Calu3 (cell line): ENCODE results near the gene CACNA1G. TPM values are rescaled to one million over a fixed set of nuclear protein-coding genes. Genes with fewer than 3 reads are reported as not detected.

Experiments
- BruUV-seq: library from RNA; stranded (reverse); fragments of 400-500 nt; replicated peaks from 2 replicates; lab custom pipeline; 2021; lab: Mats Ljungman, UMichigan
- CTCF ChIA-PET: fragments of 300-600 bp; sonication (Branson Sonifier 250); formaldehyde crosslinking; loops from one replicate; lab custom pipeline; 2022; ENCODE audit warnings: antibody characterized with exemption; lab: Charles Lee
- DNase-seq: peaks from one replicate; pipeline ENCODE4 v3.0.0; 2022
- H3K27ac Mint-ChIP-seq: one replicate; pipeline ENCODE4 v1.8.0; 2022; ENCODE audit warnings: mixed read lengths; ENCODE audit not compliant: unreplicated experiment
- H3K27me3 Mint-ChIP-seq: one replicate; pipeline ENCODE4 v1.8.0; 2022; ENCODE audit warnings: mixed read lengths; ENCODE audit not compliant: unreplicated experiment
- H3K36me3 Mint-ChIP-seq: one replicate; pipeline ENCODE4 v1.8.0; 2022; ENCODE audit warnings: mild to moderate bottlenecking, moderate library complexity, mixed read lengths; ENCODE audit not compliant: insufficient read depth, unreplicated experiment
- H3K4me1 Mint-ChIP-seq: one replicate; pipeline ENCODE4 v1.8.0; 2022; ENCODE audit warnings: mild to moderate bottlenecking, low read depth, mixed read lengths; ENCODE audit not compliant: unreplicated experiment
- H3K4me3 Mint-ChIP-seq: one replicate; pipeline ENCODE4 v1.8.0; 2022; ENCODE audit warnings: mild to moderate bottlenecking, low read depth, moderate library complexity, mixed read lengths; ENCODE audit not compliant: unreplicated experiment
- H3K9me3 Mint-ChIP-seq: one replicate; pipeline ENCODE4 v1.8.0; 2022; ENCODE audit warnings: low read depth, mixed read lengths; ENCODE audit not compliant: unreplicated experiment
- CTCF ChIP-seq: fragments of 200-600 bp; IDR thresholded peaks from one replicate; pipeline ENCODE4 v1.8.0; 2022; ENCODE audit warnings: antibody characterized with exemption; ENCODE audit not compliant: unreplicated experiment
- intact Hi-C: fragments of 100-400 bp; cut with micrococcal nuclease; formaldehyde crosslinking; loops from one replicate; pipeline ENCODE4 v1.10.0; 2022; ENCODE audit not compliant: unreplicated experiment
- total RNA-seq: library from RNA; stranded (reverse); gene quantifications from 2 replicates; pipeline ENCODE4 v1.2.3, GENCODE V29; 2022

Gene CACNA1G
- total RNA-seq, 1 experiment from 2014 or later: not detected

GRCh38 chr17:50633683-50634082, 73.2 kb downstream of the CACNA1G start:
- CTCF ChIA-PET: no interaction called here
- peak overlapping the region; percentile 16 for H3K27ac Mint-ChIP-seq
- peak overlapping the region; percentile 69 for H3K4me3 Mint-ChIP-seq

GRCh38 chr17:50634224-50634914, 73.9 kb downstream of the CACNA1G start, which contains the start of gene ABCC3:
ABCC3 (plus strand) TSS chr17:50634881; CDS start chr17:50634937, 56 bp downstream.
- TF ChIP-seq CTCF: no peak
- peak; percentile 84 for DNase-seq
- Mint-ChIP-seq H3K9me3 (no peaks in the 10 kb centered on the region), H3K36me3 (peaks cover 43% of the 10 kb centered on the region), H3K27ac (peak within 1 kb of the TSS; percentile 16), H3K4me3 (peak within 1 kb of the TSS; percentile 69), H3K4me1 (peaks cover 78% of the 10 kb centered on the region), H3K27me3 (peaks cover 12% of the 10 kb centered on the region)
- CTCF ChIA-PET: interaction anchor here (8.0 kb wide), 1 partner anchor 60 kb away, joined by 78 read pairs; no protein-coding TSS in a partner anchor
- intact Hi-C loops: no loop called here
- no TSS peak for BruUV-seq

More at GRCh38 chr17:50633683-50634082, 73.2 kb downstream of the CACNA1G start:
- no peak for DNase-seq
- no peak for TF ChIP-seq CTCF
- intact Hi-C loops: no loop called here
- Mint-ChIP-seq H3K27me3 (peaks cover 12% of the 10 kb centered on the region), H3K9me3 (no peaks in the 10 kb centered on the region), H3K36me3 (peaks cover 36% of the 10 kb centered on the region), H3K4me1 (peaks cover 71% of the 10 kb centered on the region)
- BruUV-seq: no TSS peak

GRCh38 chr17:50634915-50635731, 74.6 kb downstream of the CACNA1G start:
- peak overlapping the region; percentile 69 for H3K4me3 Mint-ChIP-seq
- peaks cover 12% of the 10 kb centered on the region for H3K27me3 Mint-ChIP-seq
- H3K36me3 Mint-ChIP-seq: peaks cover 48% of the 10 kb centered on the region
- DNase-seq: peak; percentile 59
- peaks cover 79% of the 10 kb centered on the region for H3K4me1 Mint-ChIP-seq
- intact Hi-C loops: no loop called here
- TF ChIP-seq CTCF: peak; percentile 19
- H3K9me3 Mint-ChIP-seq: no peaks in the 10 kb centered on the region
- CTCF ChIA-PET: interaction anchor here (1.0 to 8.0 kb wide), 5 partner anchors 9 to 78 kb away, joined by 3 to 78 read pairs (median 4); no protein-coding TSS in a partner anchor
- H3K27ac Mint-ChIP-seq: no peak overlapping the region
- BruUV-seq: no TSS peak

GRCh38 chr17:50635732-50635981, 75.1 kb downstream of the CACNA1G start:
- Mint-ChIP-seq H3K9me3 (no peaks in the 10 kb centered on the region), H3K27me3 (peaks cover 12% of the 10 kb centered on the region), H3K4me3 (peak overlapping the region; percentile 69), H3K27ac (no peak overlapping the region), H3K36me3 (peaks cover 54% of the 10 kb centered on the region), H3K4me1 (peaks cover 75% of the 10 kb centered on the region)
- TF ChIP-seq CTCF: no peak
- CTCF ChIA-PET: interaction anchor here (0.7 to 8.0 kb wide), 7 partner anchors 9 to 91 kb away, joined by 3 to 78 read pairs (median 4); no protein-coding TSS in a partner anchor
- no TSS peak for BruUV-seq
- DNase-seq: no peak
- intact Hi-C loops: no loop called here
